GM12891 (cell line): ENCODE measurements around the gene CFAP97.

Experiments
- PAX5 ChIP-seq: IDR thresholded peaks from 2 replicates; pipeline ENCODE4 v1.6.1; 2011; ENCODE audit warnings: low read length, moderate library complexity, mild to moderate bottlenecking; ENCODE audit not compliant: insufficient read depth, severe bottlenecking
- POLR2A ChIP-seq: IDR thresholded peaks from 2 replicates; pipeline ENCODE4 v1.6.1; 2011; ENCODE audit warnings: low read depth, low read length, control low read depth
- POLR2AphosphoS5 ChIP-seq: IDR thresholded peaks from 2 replicates; pipeline ENCODE4 v1.6.1; 2011; ENCODE audit warnings: low read depth, low read length, control low read depth
- POU2F2 ChIP-seq: IDR thresholded peaks from 2 replicates; pipeline ENCODE4 v1.6.1; 2011; ENCODE audit warnings: low read depth, mild to moderate bottlenecking, control low read depth, low read length, moderate library complexity
- SPI1 ChIP-seq: IDR thresholded peaks from 2 replicates; pipeline ENCODE4 v1.6.1; 2011; ENCODE audit warnings: low read depth, low read length, control low read depth
- TAF1 ChIP-seq: IDR thresholded peaks from 2 replicates; pipeline ENCODE4 v1.6.1; 2011; ENCODE audit warnings: low read depth, low read length, control low read depth

DNA sequence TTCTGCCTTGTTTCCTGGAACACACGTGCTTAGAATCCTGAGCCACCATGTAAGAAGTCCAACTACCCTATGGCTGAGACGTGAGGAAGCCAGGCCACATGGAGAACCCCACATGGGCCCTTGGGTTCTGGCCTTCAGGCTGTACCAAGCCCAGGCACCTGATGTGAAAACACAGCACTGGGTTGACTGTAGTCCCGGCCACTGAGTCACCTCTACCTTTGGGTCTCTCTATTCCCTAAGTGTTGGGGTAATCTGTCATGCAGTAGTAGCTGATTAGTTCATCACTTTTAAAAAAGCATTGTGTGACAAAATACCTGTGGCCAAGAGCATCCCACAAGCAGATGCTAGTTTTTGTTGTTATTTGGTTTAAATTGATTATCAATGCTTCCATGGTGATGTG is 24.3 kb downstream of the CFAP97 start:
- TF ChIP-seq POLR2A = no peak
- TF ChIP-seq POLR2AphosphoS5 = no peak
- TF ChIP-seq PAX5 = no peak
- TF ChIP-seq TAF1 = no peak
- no peak for TF ChIP-seq SPI1
- TF ChIP-seq POU2F2 = no peak
